ENCODE data around the gene AKAP6. TPM values are rescaled to one million over a fixed set of nuclear protein-coding genes. Genes with fewer than 3 reads are reported as not detected.

Gene AKAP6
- total and polyA plus RNA-seq, 10 of the 15 experiments (the other 5 are each of a cell fraction or from before 2014, with no cell fraction given) = 0.35 to 5.9 (median 2.2) TPM

DNA sequence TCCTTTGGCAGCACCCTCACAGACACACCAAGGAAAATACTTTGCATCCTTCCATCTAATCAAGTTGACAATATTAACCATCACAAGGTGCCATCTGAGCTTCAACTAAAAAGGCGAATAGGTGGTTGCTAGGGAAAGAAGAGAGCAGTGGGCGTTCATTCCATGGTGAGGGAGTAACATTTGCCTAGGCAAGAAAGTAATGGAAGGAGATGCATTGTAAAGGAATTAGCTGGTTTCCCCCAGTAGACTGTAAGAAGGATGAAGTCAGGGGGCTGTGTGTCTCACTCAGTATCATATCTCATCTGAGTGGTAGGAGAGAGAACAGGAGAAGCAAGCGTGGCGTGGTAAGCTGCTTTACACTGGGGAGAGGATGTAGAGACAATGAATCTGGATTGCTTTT, 34.7 kb downstream of the AKAP6 start (continued):
- TF ChIP-seq, protein P1, sequence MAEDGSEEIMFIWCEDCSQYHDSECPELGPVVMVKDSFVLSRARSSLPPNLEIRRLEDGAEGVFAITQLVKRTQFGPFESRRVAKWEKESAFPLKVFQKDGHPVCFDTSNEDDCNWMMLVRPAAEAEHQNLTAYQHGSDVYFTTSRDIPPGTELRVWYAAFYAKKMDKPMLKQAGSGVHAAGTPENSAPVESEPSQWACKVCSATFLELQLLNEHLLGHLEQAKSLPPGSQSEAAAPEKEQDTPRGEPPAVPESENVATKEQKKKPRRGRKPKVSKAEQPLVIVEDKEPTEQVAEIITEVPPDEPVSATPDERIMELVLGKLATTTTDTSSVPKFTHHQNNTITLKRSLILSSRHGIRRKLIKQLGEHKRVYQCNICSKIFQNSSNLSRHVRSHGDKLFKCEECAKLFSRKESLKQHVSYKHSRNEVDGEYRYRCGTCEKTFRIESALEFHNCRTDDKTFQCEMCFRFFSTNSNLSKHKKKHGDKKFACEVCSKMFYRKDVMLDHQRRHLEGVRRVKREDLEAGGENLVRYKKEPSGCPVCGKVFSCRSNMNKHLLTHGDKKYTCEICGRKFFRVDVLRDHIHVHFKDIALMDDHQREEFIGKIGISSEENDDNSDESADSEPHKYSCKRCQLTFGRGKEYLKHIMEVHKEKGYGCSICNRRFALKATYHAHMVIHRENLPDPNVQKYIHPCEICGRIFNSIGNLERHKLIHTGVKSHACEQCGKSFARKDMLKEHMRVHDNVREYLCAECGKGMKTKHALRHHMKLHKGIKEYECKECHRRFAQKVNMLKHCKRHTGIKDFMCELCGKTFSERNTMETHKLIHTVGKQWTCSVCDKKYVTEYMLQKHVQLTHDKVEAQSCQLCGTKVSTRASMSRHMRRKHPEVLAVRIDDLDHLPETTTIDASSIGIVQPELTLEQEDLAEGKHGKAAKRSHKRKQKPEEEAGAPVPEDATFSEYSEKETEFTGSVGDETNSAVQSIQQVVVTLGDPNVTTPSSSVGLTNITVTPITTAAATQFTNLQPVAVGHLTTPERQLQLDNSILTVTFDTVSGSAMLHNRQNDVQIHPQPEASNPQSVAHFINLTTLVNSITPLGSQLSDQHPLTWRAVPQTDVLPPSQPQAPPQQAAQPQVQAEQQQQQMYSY (CRISPR knock-in tag; IDR thresholded peaks at IDR 0.05) = no peak
- TF ChIP-seq EP300 (IDR thresholded peaks at IDR 0.05; ENCODE audit: borderline replicate concordance in 1 of 2, control insufficient read depth in 1 of 2, low read depth in 2 of 2, low read length in 2 of 2) = no peak

DNA sequence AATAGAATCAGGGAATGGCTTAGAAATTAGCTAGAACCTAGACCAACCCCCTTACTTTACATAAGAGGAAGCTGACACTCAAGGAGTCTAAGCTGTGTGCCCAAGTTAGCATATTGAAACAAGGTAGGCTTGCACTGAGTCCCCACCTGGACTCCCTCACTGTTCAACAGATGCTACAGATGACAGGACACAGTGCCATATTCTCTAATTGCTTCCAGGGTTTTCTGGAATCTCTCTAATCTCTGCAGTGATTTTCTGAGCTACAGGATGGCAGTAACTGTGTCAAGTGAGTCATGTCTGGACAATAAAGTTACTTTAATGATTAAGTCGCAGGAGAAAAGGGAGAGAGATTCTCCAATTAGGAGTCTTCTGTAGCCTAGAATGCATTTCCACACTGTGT, 35.8 kb downstream of the AKAP6 start:
- POLR2A ChIA-PET = no interaction called here
- in situ Hi-C loops (cut with MboI) = no loop called here
- Histone ChIP-seq H3K27me3 (replicated peaks in 1 of 2; ENCODE audit: control insufficient read depth in 2 of 2, insufficient read depth in 2 of 2, low read length in 1 of 2) (no peaks in the 10 kb centered on the region), H3K4me2 (ENCODE audit: control insufficient read depth, insufficient read depth) (no peak overlapping the region), H3K36me3 (ENCODE audit: control insufficient read depth in 2 of 2, insufficient read depth in 2 of 2, low read length in 1 of 2) (no peaks in the 10 kb centered on the region), H3K4me1 (ENCODE audit: control insufficient read depth, insufficient read depth, low read length) (no peaks in the 10 kb centered on the region), H4K20me1 (ENCODE audit: control insufficient read depth, insufficient read depth) (no peaks in the 10 kb centered on the region), H3K27ac (ENCODE audit: control insufficient read depth, insufficient read depth) (no peak overlapping the region), H3K9me3 (replicated peaks; ENCODE audit: control insufficient read depth, insufficient read depth, low read length) (no peaks in the 10 kb centered on the region), H3K9ac (ENCODE audit: control insufficient read depth, insufficient read depth, low read length) (no peak overlapping the region), H3K4me3 (no peak overlapping the region), H3K79me2 (ENCODE audit: control insufficient read depth, insufficient read depth, low read length) (no peaks in the 10 kb centered on the region), H2AFZ (ENCODE audit: control insufficient read depth, low read depth, low read length) (no peak overlapping the region)
- no peak for FAIRE-seq
- SMC1A ChIA-PET (ENCODE audit: uncharacterized antibody, unreplicated experiment) = no interaction called here
- WGBS (ENCODE audit: insufficient coverage, insufficient replicate concordance, low lambda C conversion rate, missing lambda C conversion rate) = 92% methylated on average over 1 of the region's 1 CpG
- BruUV-seq (replicated peaks) = no TSS peak
- intact Hi-C loops (cut with micrococcal nuclease; ENCODE audit: unreplicated experiment) = no loop called here
- RAD21 ChIA-PET (ENCODE audit: unreplicated experiment) = no interaction called here
- CTCF ChIA-PET = no interaction called here
- ATAC-seq = no peak
- DNase-seq (ENCODE audit: low read depth, low spot score) = no peak
- TF ChIP-seq, protein P2, sequence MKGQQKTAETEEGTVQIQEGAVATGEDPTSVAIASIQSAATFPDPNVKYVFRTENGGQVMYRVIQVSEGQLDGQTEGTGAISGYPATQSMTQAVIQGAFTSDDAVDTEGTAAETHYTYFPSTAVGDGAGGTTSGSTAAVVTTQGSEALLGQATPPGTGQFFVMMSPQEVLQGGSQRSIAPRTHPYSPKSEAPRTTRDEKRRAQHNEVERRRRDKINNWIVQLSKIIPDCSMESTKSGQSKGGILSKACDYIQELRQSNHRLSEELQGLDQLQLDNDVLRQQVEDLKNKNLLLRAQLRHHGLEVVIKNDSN (IDR thresholded peaks at IDR 0.05; ENCODE audit: borderline replicate concordance, extremely low read length, insufficient read depth, low read depth, low read length) = no peak
- TF ChIP-seq BCL11A (IDR thresholded peaks at IDR 0.05; ENCODE audit: low read depth, low read length) = no peak
- TF ChIP-seq SMAD5 (IDR thresholded peaks at IDR 0.05; ENCODE audit: low read depth) = no peak
- TF ChIP-seq, protein P3, sequence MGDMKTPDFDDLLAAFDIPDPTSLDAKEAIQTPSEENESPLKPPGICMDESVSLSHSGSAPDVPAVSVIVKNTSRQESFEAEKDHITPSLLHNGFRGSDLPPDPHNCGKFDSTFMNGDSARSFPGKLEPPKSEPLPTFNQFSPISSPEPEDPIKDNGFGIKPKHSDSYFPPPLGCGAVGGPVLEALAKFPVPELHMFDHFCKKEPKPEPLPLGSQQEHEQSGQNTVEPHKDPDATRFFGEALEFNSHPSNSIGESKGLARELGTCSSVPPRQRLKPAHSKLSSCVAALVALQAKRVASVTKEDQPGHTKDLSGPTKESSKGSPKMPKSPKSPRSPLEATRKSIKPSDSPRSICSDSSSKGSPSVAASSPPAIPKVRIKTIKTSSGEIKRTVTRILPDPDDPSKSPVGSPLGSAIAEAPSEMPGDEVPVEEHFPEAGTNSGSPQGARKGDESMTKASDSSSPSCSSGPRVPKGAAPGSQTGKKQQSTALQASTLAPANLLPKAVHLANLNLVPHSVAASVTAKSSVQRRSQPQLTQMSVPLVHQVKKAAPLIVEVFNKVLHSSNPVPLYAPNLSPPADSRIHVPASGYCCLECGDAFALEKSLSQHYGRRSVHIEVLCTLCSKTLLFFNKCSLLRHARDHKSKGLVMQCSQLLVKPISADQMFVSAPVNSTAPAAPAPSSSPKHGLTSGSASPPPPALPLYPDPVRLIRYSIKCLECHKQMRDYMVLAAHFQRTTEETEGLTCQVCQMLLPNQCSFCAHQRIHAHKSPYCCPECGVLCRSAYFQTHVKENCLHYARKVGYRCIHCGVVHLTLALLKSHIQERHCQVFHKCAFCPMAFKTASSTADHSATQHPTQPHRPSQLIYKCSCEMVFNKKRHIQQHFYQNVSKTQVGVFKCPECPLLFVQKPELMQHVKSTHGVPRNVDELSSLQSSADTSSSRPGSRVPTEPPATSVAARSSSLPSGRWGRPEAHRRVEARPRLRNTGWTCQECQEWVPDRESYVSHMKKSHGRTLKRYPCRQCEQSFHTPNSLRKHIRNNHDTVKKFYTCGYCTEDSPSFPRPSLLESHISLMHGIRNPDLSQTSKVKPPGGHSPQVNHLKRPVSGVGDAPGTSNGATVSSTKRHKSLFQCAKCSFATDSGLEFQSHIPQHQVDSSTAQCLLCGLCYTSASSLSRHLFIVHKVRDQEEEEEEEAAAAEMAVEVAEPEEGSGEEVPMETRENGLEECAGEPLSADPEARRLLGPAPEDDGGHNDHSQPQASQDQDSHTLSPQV (IDR thresholded peaks at IDR 0.05) = no peak
- no peak for TF ChIP-seq CEBPB (IDR thresholded peaks at IDR 0.05; ENCODE audit: borderline replicate concordance in 1 of 2, low read depth in 2 of 2, low read length in 2 of 2)
- no peak for TF ChIP-seq ZNF384 (IDR thresholded peaks at IDR 0.05; ENCODE audit: borderline replicate concordance, low read depth, low read length)
- no peak for TF ChIP-seq CHD1 (IDR thresholded peaks at IDR 0.05; ENCODE audit: low read depth, low read length)
- TF ChIP-seq FOXK2 (IDR thresholded peaks at IDR 0.05) = no peak
- TF ChIP-seq PAX5 (IDR thresholded peaks at IDR 0.05; ENCODE audit: borderline replicate concordance, low read depth, low read length) = no peak
- no peak for TF ChIP-seq ASH2L (IDR thresholded peaks at IDR 0.05; ENCODE audit: borderline replicate concordance, low read depth)
- TF ChIP-seq RELA (IDR thresholded peaks at IDR 0.05; ENCODE audit: borderline replicate concordance, partially characterized antibody) = no peak
